ENCODE measurements around the gene ITGAX. TPM values are rescaled to one million over a fixed set of nuclear protein-coding genes. Genes with fewer than 3 reads are reported as not detected.

ITGAX gene
- total RNA-seq, 4 donors from 2014 or later, result 0.22 to 0.91 (median 0.56) TPM

DNA sequence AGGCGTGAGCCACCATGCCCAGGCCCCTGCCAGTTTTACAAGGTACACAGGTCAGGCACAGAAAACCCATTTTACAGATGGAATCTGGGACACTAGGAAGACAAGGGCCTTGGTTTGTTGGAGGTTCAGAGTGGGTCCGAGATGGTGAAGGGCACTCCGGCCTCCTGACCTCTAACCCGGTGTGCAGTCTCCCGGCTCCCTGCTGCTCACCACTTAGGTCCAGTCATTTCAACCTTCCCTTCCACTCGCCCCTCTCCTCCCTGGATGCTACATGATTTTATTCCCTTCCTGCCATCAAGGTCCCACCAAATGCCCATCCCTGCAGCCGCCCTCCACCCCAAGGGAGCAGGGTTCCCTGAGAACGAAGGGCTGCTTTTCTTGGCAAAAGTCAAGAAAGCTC is 8.7 kb downstream of the ITGAX start:
- Histone ChIP-seq H3K4me1 (no peaks in the 10 kb centered on the region), H3K9me3 (no peaks in the 10 kb centered on the region), H3K27me3 (no peaks in the 10 kb centered on the region), H3K36me3 (no peaks in the 10 kb centered on the region), H3K27ac (no peak overlapping the region), H3K4me3 (no peak overlapping the region)
- intact Hi-C loops (cut with DNase I; ENCODE audit: low total_unique reads) (no loop called here), in situ Hi-C loops (cut with MboI; ENCODE audit: low sequenced_read_pairs in 4 of 4) (no loop called here)
- DNase-seq (no peak), ATAC-seq (no peak)
- TF ChIP-seq POLR2A (IDR thresholded peaks at IDR 0.05), result no peak
- TF ChIP-seq, protein P1, sequence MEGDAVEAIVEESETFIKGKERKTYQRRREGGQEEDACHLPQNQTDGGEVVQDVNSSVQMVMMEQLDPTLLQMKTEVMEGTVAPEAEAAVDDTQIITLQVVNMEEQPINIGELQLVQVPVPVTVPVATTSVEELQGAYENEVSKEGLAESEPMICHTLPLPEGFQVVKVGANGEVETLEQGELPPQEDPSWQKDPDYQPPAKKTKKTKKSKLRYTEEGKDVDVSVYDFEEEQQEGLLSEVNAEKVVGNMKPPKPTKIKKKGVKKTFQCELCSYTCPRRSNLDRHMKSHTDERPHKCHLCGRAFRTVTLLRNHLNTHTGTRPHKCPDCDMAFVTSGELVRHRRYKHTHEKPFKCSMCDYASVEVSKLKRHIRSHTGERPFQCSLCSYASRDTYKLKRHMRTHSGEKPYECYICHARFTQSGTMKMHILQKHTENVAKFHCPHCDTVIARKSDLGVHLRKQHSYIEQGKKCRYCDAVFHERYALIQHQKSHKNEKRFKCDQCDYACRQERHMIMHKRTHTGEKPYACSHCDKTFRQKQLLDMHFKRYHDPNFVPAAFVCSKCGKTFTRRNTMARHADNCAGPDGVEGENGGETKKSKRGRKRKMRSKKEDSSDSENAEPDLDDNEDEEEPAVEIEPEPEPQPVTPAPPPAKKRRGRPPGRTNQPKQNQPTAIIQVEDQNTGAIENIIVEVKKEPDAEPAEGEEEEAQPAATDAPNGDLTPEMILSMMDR (IDR thresholded peaks at IDR 0.05 in 4 of 5, conservative IDR thresholded peaks at IDR 0.05 in 1 of 5), result no peak

DNA sequence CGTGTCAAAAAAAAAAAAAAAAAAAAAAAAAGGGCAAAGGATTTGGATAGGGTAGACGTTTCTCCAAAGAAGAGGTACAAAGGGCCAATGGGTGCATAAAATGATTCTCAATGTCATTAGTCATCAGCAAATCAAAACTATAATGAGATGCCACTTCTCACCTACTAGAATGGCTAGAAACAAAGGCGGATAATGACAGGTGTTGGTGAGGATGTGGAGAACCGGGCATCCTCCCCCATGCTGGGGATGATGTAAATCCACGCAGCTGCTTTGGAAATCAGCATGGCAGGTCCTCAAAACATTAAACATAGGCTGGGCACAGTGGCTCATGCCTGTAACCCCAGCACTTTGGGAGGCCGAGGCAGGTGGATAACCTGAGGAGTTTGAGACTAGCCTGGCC is 9.4 kb downstream of the ITGAX start:
- no peak overlapping the region for H3K27ac ChIP-seq
- in situ Hi-C loops (cut with MboI; ENCODE audit: low sequenced_read_pairs in 4 of 4), result no loop called here
- no peaks in the 10 kb centered on the region for H3K36me3 ChIP-seq
- H3K27me3 ChIP-seq, result no peaks in the 10 kb centered on the region
- no peaks in the 10 kb centered on the region for H3K4me1 ChIP-seq
- ATAC-seq (no peak), DNase-seq (no peak)
- TF ChIP-seq POLR2A (IDR thresholded peaks at IDR 0.05), result no peak
- TF ChIP-seq, protein P1 (IDR thresholded peaks at IDR 0.05 in 4 of 5, conservative IDR thresholded peaks at IDR 0.05 in 1 of 5), result no peak
- H3K9me3 ChIP-seq, result no peaks in the 10 kb centered on the region
- H3K4me3 ChIP-seq, result no peak overlapping the region
- intact Hi-C loops (cut with DNase I; ENCODE audit: low total_unique reads), result no loop called here

DNA sequence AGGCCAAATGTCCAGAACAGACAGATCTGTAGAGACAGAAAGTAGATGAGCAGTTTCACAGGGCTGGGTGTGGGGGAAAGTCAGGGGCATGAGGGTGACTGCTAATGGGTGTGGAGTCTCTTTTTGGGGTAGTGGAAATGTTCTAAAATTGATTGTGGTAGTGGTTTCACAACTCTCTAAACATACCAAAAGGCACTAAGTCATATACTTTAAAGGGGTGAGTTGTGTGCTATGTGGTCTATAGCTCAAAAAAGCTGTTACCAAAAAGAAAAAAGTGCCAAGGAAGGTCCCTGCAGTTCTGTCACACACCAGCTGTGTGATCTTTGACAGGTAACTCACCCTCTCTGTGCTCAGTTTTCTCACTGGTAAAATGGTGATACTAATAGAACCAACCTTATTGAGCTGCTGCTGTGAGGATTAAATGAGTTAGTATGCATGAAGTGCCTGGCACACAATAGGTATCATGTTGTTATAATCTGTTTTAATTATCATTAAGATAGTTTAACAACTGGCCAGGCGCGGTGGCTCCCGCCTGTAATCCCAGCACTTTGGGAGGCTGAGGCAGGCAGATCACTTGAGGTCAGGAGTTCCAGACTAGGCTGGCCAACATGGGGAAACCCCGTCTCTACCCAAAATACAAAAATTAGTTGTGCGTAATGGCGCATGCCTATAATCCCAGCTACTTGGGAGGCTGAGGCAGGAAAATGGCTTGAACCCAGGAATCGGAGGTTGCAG is 10.3 kb downstream of the ITGAX start:
- no peaks in the 10 kb centered on the region for H3K27me3 ChIP-seq

DNA sequence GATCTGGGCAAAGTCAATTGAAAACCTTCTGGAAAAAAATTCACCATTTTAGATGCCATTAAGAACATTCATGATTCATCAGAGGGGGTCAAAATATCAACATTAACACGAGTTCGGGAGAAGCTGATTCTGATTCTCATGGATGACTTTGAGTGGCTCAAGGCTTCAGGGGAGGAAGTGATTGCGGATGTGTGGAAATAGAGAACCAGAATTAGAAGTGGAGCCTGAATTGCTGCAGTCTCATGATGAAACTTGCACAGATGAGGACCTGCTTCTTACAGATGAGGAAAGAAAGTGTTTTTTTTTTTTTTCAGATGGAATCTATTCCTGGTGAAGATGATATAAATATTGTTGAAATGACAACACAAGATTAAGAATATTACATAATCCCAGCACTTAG is 12.9 kb downstream of the ITGAX start:
- ATAC-seq (no peak), DNase-seq (no peak)
- in situ Hi-C loops (cut with MboI; ENCODE audit: low sequenced_read_pairs in 4 of 4), result no loop called here
- Histone ChIP-seq H3K27ac (no peak overlapping the region), H3K4me1 (no peaks in the 10 kb centered on the region), H3K27me3 (no peaks in the 10 kb centered on the region), H3K4me3 (no peak overlapping the region), H3K9me3 (no peaks in the 10 kb centered on the region), H3K36me3 (no peaks in the 10 kb centered on the region)
- intact Hi-C loops (cut with DNase I; ENCODE audit: low total_unique reads), result no loop called here
- TF ChIP-seq, protein P1 (IDR thresholded peaks at IDR 0.05 in 4 of 5, conservative IDR thresholded peaks at IDR 0.05 in 1 of 5), result no peak
- TF ChIP-seq POLR2A (IDR thresholded peaks at IDR 0.05), result no peak

More for the DNA sequence above, 10.3 kb downstream of the ITGAX start:
- intact Hi-C loops (cut with DNase I; ENCODE audit: low total_unique reads), result no loop called here
- in situ Hi-C loops (cut with MboI; ENCODE audit: low sequenced_read_pairs in 4 of 4), result no loop called here
- Histone ChIP-seq H3K9me3 (no peaks in the 10 kb centered on the region), H3K27ac (no peak overlapping the region), H3K36me3 (no peaks in the 10 kb centered on the region), H3K4me3 (no peak overlapping the region), H3K4me1 (no peaks in the 10 kb centered on the region)
- no peak for TF ChIP-seq POLR2A (IDR thresholded peaks at IDR 0.05)
- TF ChIP-seq, protein P1 (IDR thresholded peaks at IDR 0.05 in 4 of 5, conservative IDR thresholded peaks at IDR 0.05 in 1 of 5), result no peak
- no peak for ATAC-seq
- DNase-seq, result no peak

DNA sequence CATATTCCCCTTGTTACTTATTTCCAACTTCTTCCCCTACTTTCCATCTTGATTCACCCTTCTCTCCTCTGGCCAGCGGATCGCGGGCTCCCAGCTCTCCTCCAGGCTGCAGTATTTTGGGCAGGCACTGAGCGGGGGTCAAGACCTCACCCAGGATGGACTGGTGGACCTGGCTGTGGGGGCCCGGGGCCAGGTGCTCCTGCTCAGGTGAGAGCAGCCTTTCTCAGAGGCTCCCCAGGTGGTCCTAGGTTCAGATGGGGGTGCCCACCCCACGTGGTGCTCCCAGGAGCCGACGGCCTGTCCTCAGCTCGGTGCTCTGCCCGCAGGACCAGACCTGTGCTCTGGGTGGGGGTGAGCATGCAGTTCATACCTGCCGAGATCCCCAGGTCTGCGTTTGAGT is 16.0 kb downstream of the ITGAX start:
- intact Hi-C loops (cut with DNase I; ENCODE audit: low total_unique reads), result no loop called here
- Histone ChIP-seq H3K27ac (no peak overlapping the region), H3K27me3 (no peaks in the 10 kb centered on the region), H3K9me3 (peaks cover 0 to 2% (median 0%) of the 10 kb centered on the region in 3 donors), H3K4me1 (no peaks in the 10 kb centered on the region), H3K4me3 (no peak overlapping the region), H3K36me3 (no peaks in the 10 kb centered on the region)
- DNase-seq (no peak), ATAC-seq (no peak)
- no peak for TF ChIP-seq POLR2A (IDR thresholded peaks at IDR 0.05)
- TF ChIP-seq, protein P1 (IDR thresholded peaks at IDR 0.05 in 4 of 5, conservative IDR thresholded peaks at IDR 0.05 in 1 of 5), result no peak
- in situ Hi-C loops (cut with MboI; ENCODE audit: low sequenced_read_pairs in 4 of 4), result no loop called here

All from gastrocnemius medialis (tissue), 4 donors.